ENCODE data around the gene TBC1D16.
A peak's percentile ranks its signal among the peaks of the same experiment; 100 is the strongest.

TBC1D16 gene

GRCh38 chr17:80035687-80035936 is at the start of gene TBC1D16:
Gene TBC1D16 (minus strand): TSS chr17:80035872. CDS start chr17:80013547, 22,325 bp downstream.
- no peak for TF ChIP-seq CTCF (conservative IDR thresholded peaks at IDR 0.05; ENCODE audit: control insufficient read depth, insufficient read depth, low read depth, low read length)
- peak within 1 kb of the TSS; percentile 75 for H3K4me3 ChIP-seq (ENCODE audit: control insufficient read depth, low read depth, low read length)
- DNase-seq (ENCODE audit: low read depth): no peak

GRCh38 chr17:80084773-80085172 is 49.1 kb upstream of the TBC1D16 start:
- no peak for TF ChIP-seq CTCF (conservative IDR thresholded peaks at IDR 0.05; ENCODE audit: control insufficient read depth, insufficient read depth, low read depth, low read length)
- DNase-seq (ENCODE audit: low read depth): no peak
- H3K4me3 ChIP-seq (ENCODE audit: control insufficient read depth, low read depth, low read length): no peak overlapping the region

GRCh38 chr17:80083136-80083661 is 47.5 kb upstream of the TBC1D16 start:
- no peak for DNase-seq (ENCODE audit: low read depth)
- no peak overlapping the region for H3K4me3 ChIP-seq (ENCODE audit: control insufficient read depth, low read depth, low read length)
- no peak for TF ChIP-seq CTCF (conservative IDR thresholded peaks at IDR 0.05; ENCODE audit: control insufficient read depth, insufficient read depth, low read depth, low read length)

- peak; percentile 70 for TF ChIP-seq CTCF (conservative IDR thresholded peaks at IDR 0.05; ENCODE audit: control insufficient read depth, insufficient read depth, low read depth, low read length)
- peak; percentile 80 for DNase-seq (ENCODE audit: low read depth)
- no peak overlapping the region for H3K4me3 ChIP-seq (ENCODE audit: control insufficient read depth, low read depth, low read length)
These were observed 46.9 kb upstream of the TBC1D16 start for GRCh38 chr17:80082403-80083135.

GRCh38 chr17:80081596-80081995 is 45.9 kb upstream of the TBC1D16 start:
- no peak for TF ChIP-seq CTCF (conservative IDR thresholded peaks at IDR 0.05; ENCODE audit: control insufficient read depth, insufficient read depth, low read depth, low read length)
- no peak overlapping the region for H3K4me3 ChIP-seq (ENCODE audit: control insufficient read depth, low read depth, low read length)
- no peak for DNase-seq (ENCODE audit: low read depth)

GRCh38 chr17:80080081-80080480 is 44.4 kb upstream of the TBC1D16 start:
- no peak for DNase-seq (ENCODE audit: low read depth)
- no peak for TF ChIP-seq CTCF (conservative IDR thresholded peaks at IDR 0.05; ENCODE audit: control insufficient read depth, insufficient read depth, low read depth, low read length)
- no peak overlapping the region for H3K4me3 ChIP-seq (ENCODE audit: control insufficient read depth, low read depth, low read length)

All from fibroblast of mammary gland (primary cell).